GM12875 (cell line): Measurements from ENCODE around the gene ZBTB2.
"Not testable (repeated sequence)": the region's sequence is repeated elsewhere in the genome, so short reads cannot be mapped to it uniquely, and the experiment has no call there.

Experiments
- H3K4me3 ChIP-seq: one replicate; pipeline ENCODE4 v1.5.1; 2011; ENCODE audit warnings: low read depth, low read length, control low read depth
- CTCF ChIP-seq: IDR thresholded peaks from 2 replicates; pipeline ENCODE4 v1.5.1; 2011; ENCODE audit warnings: low read depth, mild to moderate bottlenecking, control low read depth, inconsistent platforms, low read length, moderate library complexity, borderline replicate concordance; ENCODE audit not compliant: insufficient read depth

ZBTB2 gene

GRCh38 chr6:151321438-151321837, 69.9 kb downstream of the ZBTB2 start:
- TF ChIP-seq CTCF = no peak

DNA sequence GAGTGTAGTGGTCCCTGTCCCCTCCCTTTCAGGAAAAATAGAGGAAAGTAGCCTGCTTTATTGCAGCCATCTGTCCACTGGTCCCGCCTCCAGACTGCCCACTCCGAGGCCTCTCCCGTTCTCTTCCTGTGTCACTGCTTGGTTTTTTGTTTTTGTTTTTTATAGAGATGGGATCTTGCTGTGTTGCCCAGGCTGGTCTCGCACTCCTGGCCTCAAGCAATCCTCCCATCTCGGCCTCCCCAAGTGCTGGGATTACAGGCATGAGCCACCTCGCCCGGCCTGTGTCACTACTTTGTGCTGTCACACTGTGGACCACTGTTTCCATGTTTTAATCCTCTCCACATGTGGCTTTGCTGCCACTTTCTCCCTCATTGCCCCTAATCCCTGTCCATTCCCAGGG, 71.2 kb downstream of the ZBTB2 start:
- TF ChIP-seq CTCF = no peak
- H3K4me3 ChIP-seq = no peak overlapping the region

More at GRCh38 chr6:151321438-151321837, 69.9 kb downstream of the ZBTB2 start:
- no peak overlapping the region for H3K4me3 ChIP-seq

DNA sequence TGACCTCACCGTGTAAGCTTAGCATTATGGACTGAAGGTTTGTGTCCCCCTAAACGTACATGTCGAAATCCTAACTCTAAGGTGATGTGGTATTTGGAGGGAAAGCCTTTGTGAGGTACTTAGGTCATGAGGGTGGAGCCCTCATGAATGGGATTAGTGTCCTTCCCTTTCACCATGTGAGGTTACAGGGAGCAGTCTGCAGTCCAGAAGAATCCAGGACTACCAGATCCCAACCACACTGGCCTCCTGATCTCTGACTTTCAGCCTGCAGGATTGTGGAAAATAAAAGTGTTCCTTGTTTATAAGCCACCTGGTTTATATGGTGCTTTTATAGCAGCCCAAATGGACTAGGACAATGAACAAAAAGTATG, 73.4 kb downstream of the ZBTB2 start:
- no peak for TF ChIP-seq CTCF
- no peak overlapping the region for H3K4me3 ChIP-seq

GRCh38 chr6:151317103-151317994, 74.0 kb downstream of the ZBTB2 start:
- H3K4me3 ChIP-seq = no peak overlapping the region
- no peak for TF ChIP-seq CTCF

DNA sequence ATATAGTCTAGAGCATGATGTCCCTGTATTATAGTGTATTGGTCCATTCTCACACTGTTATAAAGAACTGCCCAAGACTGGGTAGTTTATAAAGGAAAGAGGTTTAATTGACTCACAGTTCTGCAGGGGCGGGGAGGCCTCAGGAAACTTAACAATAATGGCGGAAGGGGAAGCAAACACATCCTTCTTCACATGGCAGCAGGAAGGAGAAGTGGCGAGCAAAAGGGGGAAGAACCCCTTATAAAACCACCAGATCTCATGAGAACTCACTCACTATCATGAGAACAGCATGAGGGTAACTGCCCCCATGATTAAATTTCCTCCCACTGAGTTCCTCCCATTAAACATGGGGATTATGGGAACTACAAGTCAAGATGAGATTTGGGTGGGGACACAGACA, 75.7 kb downstream of the ZBTB2 start:
- not testable (repeated sequence) for H3K4me3 ChIP-seq
